T1000 (cell line): Measurements from ENCODE around the gene LYST.
"Not testable (repeated sequence)": the region's sequence is repeated elsewhere in the genome, so short reads cannot be mapped to it uniquely, and the experiment has no call there.

ENCODE experiments used
- DNase-seq: peaks from one replicate; lab custom pipeline; 2025; ENCODE audit warnings: mixed read lengths; lab: John Stamatoyannopoulos, UW

Gene LYST

GRCh38 chr1:235821361-235821981, 45.2 kb downstream of the LYST start:
- no peak for DNase-seq

- no peak for DNase-seq
Observed at GRCh38 chr1:235820061-235820460, 46.6 kb downstream of the LYST start.

- no peak for DNase-seq
Observed at GRCh38 chr1:235818632-235819136, 48.0 kb downstream of the LYST start.

- no peak for DNase-seq
Observed at GRCh38 chr1:235817101-235817728, 49.5 kb downstream of the LYST start.

- no peak for DNase-seq
Observed at GRCh38 chr1:235809688-235810397, 56.9 kb downstream of the LYST start.

GRCh38 chr1:235808223-235808622, 58.5 kb downstream of the LYST start:
- no peak for DNase-seq

- no peak for DNase-seq
Observed at GRCh38 chr1:235806123-235806522, 60.6 kb downstream of the LYST start.

- DNase-seq = no peak
Observed at GRCh38 chr1:235802573-235803346, 63.9 kb downstream of the LYST start.

GRCh38 chr1:235799264-235799663, 67.4 kb downstream of the LYST start:
- DNase-seq = no peak

GRCh38 chr1:235791532-235792060, 75.1 kb downstream of the LYST start:
- no peak for DNase-seq

- no peak for DNase-seq
Observed at GRCh38 chr1:235790123-235790522, 76.6 kb downstream of the LYST start.

- DNase-seq = not testable (repeated sequence)
Observed at GRCh38 chr1:235786227-235786898, 80.3 kb downstream of the LYST start.

GRCh38 chr1:235784950-235785349, 81.8 kb downstream of the LYST start:
- no peak for DNase-seq

- DNase-seq = no peak
Observed at GRCh38 chr1:235783148-235783776, 83.4 kb downstream of the LYST start.

GRCh38 chr1:235782601-235783000, 84.1 kb downstream of the LYST start:
- DNase-seq = no peak

GRCh38 chr1:235781807-235782206, 84.9 kb downstream of the LYST start:
- DNase-seq = no peak

- DNase-seq = no peak
Observed at GRCh38 chr1:235779770-235780169, 86.9 kb downstream of the LYST start.

GRCh38 chr1:235776396-235776795, 90.3 kb downstream of the LYST start:
- no peak for DNase-seq

- no peak for DNase-seq
Observed at GRCh38 chr1:235775246-235775860, 91.4 kb downstream of the LYST start.

GRCh38 chr1:235767795-235768194, 98.9 kb downstream of the LYST start:
- no peak for DNase-seq
